GM19240 (cell line): ENCODE results near the gene KISS1R.
"Not testable (repeated sequence)": the region's sequence is repeated elsewhere in the genome, so short reads cannot be mapped to it uniquely, and the experiment has no call there.

Experiments used
- DNase-seq: peaks from one replicate; pipeline ENCODE4 v3.0.0; 2011; ENCODE audit warnings: low spot score; ENCODE audit not compliant: insufficient read length

The KISS1R gene

GRCh38 chr19:917323-918151 is at the start of gene KISS1R:
Gene KISS1R, plus strand, starts transcription at chr19:917333. Its CDS starts 170 bp downstream, at chr19:917503.
- no peak for DNase-seq

- DNase-seq, result no peak
Observed at GRCh38 chr19:867855-868457, 49.2 kb upstream of the KISS1R start.

GRCh38 chr19:868458-869244 is 48.5 kb upstream of the KISS1R start:
- DNase-seq, result no peak

GRCh38 chr19:869245-870177 is 47.6 kb upstream of the KISS1R start:
- DNase-seq, result no peak

GRCh38 chr19:870314-870713 is 46.8 kb upstream of the KISS1R start:
- no peak for DNase-seq

- no peak for DNase-seq
Observed at GRCh38 chr19:870963-871401, 46.2 kb upstream of the KISS1R start.

- DNase-seq, result no peak
Observed at GRCh38 chr19:871446-872265, 45.5 kb upstream of the KISS1R start.

- peak; percentile 96 for DNase-seq
Observed at GRCh38 chr19:872266-872951, 44.7 kb upstream of the KISS1R start.

- peak; percentile 91 for DNase-seq
Observed at GRCh38 chr19:873084-873483, 44.0 kb upstream of the KISS1R start.

GRCh38 chr19:873561-874041 is 43.5 kb upstream of the KISS1R start:
- DNase-seq, result no peak

- DNase-seq, result no peak
Observed at GRCh38 chr19:875265-875879, 41.8 kb upstream of the KISS1R start.

GRCh38 chr19:876089-876488 is 41.0 kb upstream of the KISS1R start:
- no peak for DNase-seq

GRCh38 chr19:876780-877314 is 40.3 kb upstream of the KISS1R start:
- no peak for DNase-seq

- DNase-seq, result not testable (repeated sequence)
Observed at GRCh38 chr19:877992-878660, 39.0 kb upstream of the KISS1R start.

GRCh38 chr19:878751-879561 is 38.2 kb upstream of the KISS1R start:
- DNase-seq, result not testable (repeated sequence)

- no peak for DNase-seq
Observed at GRCh38 chr19:879711-880438, 37.3 kb upstream of the KISS1R start.
